HG03354 (cell line): ENCODE results near the gene NKX2-2.

Experiments used
- ATAC-seq: cut with Tn5 transposase; IDR thresholded peaks from one replicate; pipeline ENCODE4 v1.9.1; 2021; ENCODE audit warnings: mild to moderate bottlenecking; ENCODE audit not compliant: unreplicated experiment, poor library complexity, severe bottlenecking

The NKX2-2 gene

DNA sequence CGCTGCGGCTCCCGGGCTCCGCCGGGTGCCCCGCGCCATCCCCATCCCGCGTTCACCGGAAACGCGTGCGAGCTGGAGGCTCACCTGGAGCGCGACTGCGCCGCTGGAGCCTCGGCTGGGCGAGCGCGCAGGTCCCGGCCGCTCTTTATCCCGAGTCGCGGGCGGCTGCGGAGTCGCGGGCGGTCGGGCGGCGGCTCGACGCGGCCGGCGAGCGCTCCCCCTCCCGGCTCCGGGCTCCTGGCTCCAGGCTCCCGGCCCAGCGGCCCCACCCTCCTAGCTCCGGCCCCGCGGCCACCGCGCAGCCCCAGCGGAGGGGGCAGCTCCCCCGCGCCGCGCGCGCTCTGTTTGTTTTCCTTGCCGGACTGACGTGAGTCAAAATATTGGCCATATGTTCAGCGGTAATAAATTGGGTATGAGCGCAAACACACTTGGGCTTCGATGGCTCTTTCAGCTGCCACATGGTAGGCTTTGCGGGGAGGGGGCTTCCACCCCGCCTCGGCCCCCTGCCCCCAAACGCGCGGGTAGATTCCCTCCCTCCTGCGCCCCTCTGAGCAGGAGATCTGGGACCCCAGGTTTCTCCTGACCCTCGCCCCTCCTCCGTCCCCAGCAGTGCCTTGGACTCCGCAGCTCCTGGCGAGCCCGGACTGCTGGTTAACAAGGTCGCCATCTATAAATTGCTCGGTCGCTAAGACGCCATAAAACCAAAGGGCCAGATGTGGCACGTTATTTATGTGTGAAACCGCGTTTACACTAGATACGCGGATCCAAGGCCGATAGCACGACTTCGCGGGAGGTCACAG is 8.8 kb upstream of the NKX2-2 start:
- ATAC-seq: no peak

DNA sequence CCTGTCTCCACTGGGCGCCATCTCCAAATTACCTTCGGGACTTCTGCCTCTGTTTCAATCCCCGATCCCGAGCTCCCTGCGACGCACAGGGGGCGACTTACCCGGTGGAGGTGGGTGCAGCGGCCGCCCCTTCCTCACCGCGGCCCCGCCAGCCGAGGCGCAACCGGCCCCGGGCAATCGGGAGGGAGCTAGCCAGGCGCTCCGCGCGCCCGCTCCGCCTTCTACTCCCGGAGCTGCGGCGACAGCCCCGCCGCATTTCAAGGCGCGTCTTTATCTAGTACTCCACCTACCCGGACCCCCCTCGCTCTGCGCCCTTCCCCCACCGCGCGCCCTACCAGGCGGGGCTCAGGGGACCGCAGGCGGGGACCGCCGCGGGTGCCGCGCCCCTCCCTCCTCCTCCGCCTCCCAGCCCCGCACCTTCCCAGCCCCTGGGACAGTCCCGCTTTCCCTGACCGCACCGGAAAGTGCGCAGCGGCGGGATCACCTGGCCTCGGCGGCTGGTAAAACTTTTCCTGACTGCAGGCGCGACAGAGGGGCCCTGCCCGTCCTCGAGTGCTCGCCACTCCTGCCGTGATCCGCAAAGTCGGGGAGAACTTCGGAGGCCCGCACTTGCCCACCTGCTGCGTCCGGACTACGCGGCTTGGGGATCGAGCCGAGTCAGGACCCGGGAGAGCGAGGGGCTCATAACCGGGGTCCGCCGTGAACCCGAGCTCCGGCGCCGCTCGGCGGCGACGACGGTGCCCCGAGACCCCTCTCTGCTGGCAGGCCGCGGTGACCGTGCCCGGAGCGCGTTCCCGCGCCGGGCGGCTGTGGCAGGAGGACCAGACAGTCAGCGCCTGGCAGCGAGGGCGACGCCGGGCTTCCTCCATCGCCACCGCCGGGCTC is 8.0 kb upstream of the NKX2-2 start:
- no peak for ATAC-seq

DNA sequence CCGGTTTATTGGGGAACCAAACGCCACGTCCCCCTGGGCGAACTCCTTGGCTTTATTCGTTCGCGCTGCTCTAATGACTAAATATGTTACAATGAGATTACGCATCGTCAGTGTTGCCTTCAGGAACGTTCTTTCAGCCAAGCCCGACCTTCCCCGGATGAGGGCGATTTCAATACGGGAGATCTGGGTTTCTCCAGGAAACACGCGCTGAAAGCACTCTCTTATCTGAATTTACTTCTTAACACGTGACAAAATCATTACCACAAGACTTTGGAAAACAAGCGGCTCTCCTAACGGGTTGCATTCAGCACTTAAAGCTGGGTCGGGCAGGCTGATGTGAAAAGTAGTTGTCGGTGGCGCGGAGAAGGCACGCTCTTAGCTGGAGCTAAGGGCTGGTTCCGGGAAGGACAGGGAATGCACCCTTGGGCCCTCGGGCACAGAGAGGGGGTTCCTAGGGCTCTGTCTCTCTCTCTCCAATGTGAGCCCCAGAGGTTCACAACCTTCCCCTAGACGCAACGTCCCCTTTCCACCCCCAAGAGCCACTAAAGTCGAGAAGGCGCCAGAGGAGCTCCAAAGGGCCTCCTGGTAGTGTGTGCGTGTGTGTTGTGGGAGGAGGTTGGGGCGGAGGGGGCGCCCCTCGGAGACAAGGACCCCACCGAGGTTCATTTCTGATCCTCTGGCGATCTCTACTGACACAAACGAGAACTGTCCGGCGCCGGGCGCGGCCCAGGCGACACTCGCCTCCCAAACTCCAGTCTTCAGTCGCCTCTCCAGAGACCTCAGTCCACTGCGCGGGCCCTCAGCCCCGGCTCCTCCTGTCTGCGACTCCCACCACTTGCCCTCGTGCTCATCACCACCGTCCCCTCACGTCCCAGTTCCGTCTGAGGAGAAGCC is 7.1 kb upstream of the NKX2-2 start:
- no peak for ATAC-seq

DNA sequence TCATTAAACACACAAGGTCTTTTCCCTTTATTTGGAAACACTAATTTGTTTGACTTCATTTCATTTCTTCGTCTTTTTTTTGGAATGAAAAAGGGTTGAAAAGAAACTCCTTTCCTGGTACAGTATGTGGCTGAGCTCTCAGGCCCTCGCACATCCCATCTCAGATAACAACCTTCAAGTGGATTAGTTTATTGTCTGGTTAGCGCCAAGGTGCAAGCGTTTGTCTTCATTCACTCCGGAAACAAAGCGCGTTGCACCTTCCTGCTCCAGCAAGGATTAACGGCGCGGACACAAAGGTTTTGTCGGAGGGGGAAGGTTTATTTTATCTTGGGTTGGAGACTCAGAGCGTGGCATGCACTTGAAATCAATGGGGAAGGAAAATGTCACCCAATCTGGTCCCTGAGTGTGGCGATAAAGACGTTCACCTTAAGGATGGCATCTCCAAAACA is 5.3 kb upstream of the NKX2-2 start:
- no peak for ATAC-seq

DNA sequence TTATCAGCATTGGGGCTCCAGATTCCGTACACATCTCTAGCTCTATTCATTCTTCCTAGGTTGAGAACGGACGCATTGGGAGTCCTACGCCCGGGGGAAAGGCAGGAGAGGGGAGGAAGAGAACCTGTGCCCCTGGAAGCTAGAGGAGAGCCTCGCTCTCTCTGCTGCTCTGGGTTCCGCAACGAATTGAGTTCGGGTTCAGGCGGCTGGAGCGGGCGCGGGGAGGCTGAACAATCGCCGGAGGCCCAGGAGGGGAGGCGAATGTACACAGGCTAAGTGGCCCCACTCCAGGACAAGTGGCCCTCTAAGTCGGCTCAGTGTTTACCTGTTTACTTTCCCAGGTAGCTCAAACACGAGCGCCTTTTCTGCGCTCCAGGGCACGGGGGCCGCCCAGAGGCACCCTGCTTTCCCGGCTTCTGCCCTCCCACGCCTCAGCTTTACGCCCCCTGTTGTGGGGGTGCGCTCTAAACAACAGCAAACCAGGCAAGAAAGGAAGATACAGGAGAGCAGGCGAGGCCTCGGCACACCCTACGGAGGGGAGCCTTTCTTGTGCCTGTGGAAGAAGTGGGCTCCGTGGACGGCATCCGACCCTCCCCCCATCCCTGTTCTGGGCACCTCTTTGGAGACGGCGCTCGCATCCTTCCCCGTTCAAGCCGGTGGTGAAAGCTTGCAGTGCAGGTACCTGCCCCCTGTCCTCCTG is 4.6 kb upstream of the NKX2-2 start:
- no peak for ATAC-seq

DNA sequence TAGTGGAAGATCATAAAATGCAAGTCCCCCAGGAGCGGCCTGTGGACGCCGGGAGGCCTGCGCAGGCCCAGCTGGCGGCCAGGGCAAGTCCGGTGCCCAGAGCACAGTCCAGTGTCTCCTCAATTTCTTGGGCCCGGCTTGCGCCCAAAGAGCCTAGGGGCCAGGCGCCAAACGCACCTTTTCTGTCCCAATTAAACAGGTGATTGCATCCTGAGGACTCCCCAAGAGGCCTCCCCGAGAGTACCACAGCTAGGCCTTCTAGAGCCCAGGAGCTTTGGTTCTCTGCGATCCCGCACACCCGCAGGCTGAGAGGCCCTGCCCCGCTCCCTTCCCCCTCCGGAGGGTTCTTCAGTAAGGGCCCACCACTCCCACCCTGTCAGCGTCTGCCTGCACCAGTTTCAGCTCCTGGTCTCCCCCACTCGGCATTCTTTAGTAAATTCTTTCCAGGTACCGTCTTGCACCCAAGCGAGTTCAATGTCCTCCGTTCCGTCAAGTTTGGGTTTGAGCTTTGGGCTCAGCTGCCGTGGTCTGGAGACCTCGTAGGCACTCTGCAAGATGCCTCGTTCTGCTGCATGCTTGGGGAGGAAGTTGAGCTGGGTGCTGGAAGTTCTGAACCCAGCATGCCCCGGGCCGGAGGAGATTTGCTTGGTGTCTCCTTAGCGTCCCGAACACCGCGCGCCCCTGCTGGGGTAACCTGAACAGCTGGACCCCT is 3.9 kb upstream of the NKX2-2 start:
- no peak for ATAC-seq

DNA sequence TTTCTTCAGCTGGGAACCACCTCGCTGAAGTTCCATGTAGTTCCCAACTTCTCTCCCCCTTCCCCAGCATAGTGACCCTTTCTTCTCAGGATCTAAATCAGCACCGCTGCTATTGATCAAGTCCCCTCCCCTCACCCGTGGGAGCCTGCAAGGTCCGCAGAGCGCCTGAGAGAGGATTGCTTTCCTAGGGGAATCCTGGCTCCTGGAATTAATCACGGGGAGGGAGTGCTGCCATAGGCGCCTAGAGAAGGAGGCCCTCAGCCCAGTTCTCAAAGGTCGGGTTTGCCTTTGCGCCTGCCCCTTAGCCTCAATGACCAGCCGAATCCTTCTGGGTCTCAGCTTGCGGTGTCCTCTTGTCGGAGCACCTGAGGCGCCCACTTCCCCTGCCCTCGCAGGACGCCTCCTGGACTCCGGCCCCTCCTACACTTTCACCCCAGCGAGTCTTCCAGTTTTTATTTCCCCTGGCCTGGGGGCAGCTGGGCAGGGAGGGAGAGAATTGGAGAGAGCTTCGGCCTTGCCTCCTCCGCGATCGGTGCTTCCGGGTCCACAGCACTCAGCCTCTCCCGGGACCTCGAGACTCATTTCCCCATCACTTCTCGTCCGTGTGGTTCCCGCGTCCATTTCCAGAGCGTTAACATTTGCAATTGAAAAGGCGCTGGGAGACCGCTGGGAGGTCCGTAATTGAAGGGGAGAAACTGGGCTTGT is 3.1 kb upstream of the NKX2-2 start:
- no peak for ATAC-seq

DNA sequence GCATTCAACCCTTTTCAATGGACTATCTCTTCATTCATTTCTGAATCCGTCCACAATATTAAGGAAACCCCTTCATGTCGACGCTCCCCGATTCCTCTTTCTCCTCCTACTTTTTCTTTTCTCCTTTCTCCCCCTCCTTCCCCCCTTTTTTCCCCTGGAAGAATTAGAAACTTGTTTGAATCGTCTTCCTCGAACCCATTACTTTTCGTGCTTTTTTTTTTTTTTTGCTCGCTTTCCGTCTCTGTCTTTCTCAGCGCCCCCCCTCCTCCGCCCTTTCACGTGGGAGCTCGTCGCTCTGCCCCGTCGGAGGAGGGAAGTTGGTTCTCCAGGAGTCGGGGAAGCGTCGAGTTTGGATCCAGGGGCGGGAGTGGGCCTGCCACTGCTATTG is 2.3 kb upstream of the NKX2-2 start:
- no peak for ATAC-seq

DNA sequence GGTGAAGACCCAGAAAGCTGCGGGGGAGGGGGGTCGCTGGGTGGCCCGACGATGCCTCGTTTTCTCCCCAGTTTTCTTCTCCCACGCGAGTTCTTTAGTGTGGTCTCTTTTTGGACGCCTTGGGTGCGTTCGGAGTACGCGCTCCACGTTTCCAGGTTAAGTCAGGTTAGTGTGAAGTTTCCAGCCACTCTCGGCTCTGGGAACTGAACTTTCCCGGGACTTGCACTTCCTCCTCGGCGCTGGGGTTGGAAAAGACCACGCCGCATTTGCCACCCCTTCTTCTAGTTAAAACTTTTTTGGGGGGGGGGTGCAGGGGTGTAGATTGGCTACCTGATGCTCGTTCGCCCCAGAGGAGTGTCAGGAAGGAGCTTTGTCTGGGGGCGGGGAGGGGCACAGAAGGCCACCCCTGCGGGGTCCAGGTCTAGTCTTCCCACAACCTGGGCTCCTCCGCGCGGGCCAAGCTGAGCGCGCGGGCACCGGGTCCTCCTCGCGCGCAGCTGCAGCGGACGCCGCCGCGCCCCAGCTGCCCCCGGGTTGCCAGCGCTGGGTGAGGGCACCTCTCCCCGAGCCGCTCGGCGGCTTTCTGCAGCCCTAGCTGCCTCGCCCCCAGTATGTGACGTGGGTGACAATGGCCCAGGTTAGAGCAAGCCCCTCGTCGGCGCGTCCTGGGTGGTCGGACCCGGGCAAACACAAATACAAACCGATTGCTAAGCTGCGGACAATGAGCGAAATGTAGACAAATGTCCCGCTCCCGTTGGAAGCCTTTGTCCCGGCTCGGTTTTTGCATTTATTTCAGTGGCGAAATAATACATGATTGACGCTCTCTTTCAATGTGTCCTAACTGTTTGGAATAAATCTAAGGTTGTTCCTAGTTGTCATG is 1.7 kb upstream of the NKX2-2 start:
- no peak for ATAC-seq

DNA sequence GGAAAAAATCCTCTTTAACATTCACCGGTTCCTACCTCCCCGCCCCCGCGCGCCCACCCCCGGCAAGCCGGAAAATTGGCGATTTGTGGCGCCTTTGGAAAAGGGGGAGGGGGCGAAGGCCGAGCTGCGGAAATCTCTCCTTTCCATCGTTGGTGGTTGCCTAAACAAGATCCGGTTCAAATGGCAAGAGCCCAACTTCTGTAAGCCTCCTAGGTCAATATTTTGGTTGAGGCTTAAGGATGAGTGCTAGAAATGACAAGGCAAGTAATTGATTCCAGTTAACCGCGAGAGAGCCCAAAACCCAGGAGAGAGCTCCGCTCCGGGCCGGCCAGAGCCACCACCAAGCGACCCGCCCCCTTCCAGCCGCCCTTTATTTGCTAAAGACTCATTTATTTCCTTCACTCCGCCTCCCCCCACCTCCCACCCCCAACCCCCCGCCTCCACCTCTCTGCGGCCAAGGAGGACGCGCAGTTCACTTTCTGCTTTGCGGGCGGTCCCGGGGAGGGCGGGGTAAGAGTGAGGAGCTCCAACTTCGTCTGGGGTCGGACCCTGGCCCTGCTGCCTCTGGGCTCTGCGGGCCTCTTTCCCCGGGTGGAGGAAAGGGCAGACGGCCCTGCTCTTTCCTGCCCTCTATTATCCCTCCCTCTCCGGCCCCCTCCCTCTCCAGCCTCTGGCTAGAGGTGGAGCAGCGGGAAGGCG is 838 bp upstream of the NKX2-2 start:
- ATAC-seq: no peak

DNA sequence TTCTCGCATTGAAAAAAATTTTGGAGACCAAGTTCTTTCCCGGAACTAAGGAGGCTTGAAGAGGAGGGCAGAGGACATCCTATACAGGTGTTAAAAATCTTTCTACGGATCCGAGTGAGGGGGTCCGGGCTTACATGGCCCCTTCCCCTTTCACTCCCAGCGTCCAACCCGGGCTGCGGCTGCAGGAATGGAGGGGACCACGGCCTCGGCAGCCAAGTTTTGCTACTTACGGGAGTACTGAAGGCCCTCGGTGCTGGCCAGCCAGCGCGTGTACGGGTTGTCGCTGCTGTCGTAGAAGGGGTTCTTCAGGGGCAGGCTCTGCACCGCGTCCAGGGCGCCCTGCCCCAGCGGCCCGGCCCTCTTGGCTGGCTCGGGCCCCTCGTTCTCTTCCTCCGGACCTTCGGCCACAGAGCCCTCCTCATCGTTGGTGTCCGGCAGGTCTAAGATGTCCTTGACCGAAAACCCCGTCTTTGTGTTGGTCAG is 642 bp downstream of the NKX2-2 start:
- ATAC-seq: no peak

DNA sequence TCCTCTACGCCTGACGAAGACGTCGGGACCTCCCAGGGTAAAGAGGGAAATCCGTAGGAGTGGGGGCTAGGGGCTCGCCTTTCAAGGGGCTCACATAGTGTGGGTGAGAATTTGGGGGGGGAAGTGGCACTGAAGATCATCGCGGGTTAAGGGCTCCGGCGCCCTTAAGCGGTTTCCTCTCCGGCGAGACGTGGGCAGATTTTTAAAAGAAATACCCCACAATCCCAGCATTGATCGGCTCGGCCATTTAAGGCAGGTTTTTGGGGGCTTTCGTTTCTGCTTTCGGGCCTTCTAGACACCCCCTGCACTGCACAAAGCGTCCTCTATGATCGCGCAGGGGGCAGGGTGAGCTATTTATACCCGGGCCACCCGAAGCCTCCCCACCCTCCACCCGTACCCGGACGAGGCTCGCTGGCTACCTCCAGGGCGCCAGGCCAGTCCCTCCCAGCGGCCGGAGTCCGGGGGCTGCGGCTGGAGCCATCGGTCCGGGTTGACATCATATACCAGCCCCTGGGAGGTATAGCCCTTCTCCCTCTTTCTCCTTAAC is 1.2 kb downstream of the NKX2-2 start:
- no peak for ATAC-seq

DNA sequence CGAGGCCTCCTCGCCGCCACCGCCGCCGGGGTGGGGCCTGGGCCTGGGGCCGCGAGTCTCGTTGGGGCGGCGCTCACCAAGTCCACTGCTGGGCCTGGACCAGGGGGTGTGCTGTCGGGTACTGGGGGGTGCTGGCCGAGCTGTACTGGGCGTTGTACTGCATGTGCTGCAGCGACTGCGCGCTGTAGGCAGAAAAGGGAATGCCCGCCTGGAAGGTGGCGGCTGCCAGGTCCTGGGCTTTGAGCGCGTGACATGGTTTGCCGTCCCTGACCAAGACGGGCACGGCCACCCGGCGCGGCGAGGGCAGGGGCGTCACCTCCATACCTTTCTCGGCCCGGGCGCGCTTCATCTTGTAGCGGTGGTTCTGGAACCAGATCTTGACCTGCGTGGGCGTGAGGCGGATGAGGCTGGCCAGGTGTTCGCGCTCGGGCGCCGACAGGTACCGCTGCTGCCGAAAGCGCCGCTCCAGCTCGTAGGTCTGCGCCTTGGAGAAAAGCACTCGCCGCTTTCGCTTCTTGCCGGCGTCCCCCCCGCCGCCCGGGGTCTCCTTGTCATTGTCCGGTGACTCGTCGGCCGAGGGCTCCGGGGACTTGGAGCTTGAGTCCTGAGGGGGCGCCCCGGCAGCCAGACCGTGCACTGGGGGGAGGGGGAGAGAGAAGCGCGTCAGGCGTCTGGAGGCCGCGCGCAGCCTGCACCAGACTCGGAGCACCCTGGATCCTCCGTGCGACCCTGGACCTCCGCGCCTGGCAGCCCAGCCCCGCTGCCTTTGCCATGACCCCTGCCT is 1.8 kb downstream of the NKX2-2 start:
- no peak for ATAC-seq

DNA sequence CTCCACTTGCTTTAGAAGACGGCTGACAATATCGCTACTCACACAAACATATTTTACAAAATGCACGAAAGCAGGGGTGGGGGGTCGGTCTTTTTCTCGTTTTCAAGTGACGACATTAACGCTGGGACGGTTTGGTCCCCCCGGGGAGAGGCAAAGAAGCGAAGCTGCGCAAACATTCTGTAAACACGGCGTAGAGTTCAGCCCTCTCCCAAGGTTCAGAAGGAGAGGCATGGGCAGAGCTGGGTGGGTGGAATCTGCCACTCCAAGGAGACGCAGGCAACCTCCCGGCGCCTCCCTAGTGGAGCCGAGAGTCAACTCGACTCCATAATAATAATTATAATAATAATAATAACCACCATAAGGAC is 2.4 kb downstream of the NKX2-2 start:
- ATAC-seq: no peak
